Gastroesophageal sphincter (tissue), 4 donors: ENCODE measurements around the gene MYD88. TPM values are rescaled to one million over a fixed set of nuclear protein-coding genes. Genes with fewer than 3 reads are reported as not detected.

Experiments
- ATAC-seq: fragments of 150-250 bp; one replicate; pipeline ENCODE4 v1.9.1; 2016; ENCODE audit warnings: mild to moderate bottlenecking, moderate library complexity
- H3K27ac ChIP-seq, 4 donors: fragments of 200-600 bp; sonication (generic) in 3 of 4; 1 replicate in 3 of 4; 2 replicates in 1 of 4; pipeline ENCODE4 v1.5.1; 2016 to 2019
- H3K27me3 ChIP-seq: fragments of 200-600 bp; sonication (generic); one replicate; pipeline ENCODE4 v1.5.1; 2019
- H3K36me3 ChIP-seq, 2 donors: fragments of 200-600 bp; sonication (generic); one replicate each; pipeline ENCODE4 v1.5.1; 2019; ENCODE audit warnings: control low read depth in 1 of 2
- H3K4me1 ChIP-seq, 3 donors: fragments of 200-600 bp; sonication (generic); 1 replicate in 2 of 3; 2 replicates in 1 of 3; pipeline ENCODE4 v1.5.1; 2016 to 2019; ENCODE audit warnings: control low read depth in 2 of 3
- H3K4me3 ChIP-seq, 2 donors: fragments of 200-600 bp; sonication (generic); one replicate each; pipeline ENCODE4 v1.5.1; 2019; ENCODE audit warnings: mild to moderate bottlenecking in 1 of 2, moderate library complexity in 1 of 2
- H3K9me3 ChIP-seq, 3 donors: fragments of 200-600 bp; sonication (generic); one replicate each; pipeline ENCODE4 v1.5.1; 2017 to 2019; ENCODE audit warnings: control low read depth in 2 of 3
- CTCF ChIP-seq, 4 experiments: fragments of 200-600 bp in 2 of 4; fragments of 450-650 bp in 2 of 4; sonication (generic) in 1 of 4; IDR thresholded peaks; one replicate each; pipeline ENCODE4 v1.5.1; 2017 to 2019; ENCODE audit warnings: antibody characterized with exemption in 4 of 4, mild to moderate bottlenecking in 2 of 4, moderate library complexity in 2 of 4
- EP300 ChIP-seq: sonication (generic); formaldehyde crosslinking; IDR thresholded peaks from one replicate; pipeline ENCODE4 v1.6.1; 2017; ENCODE audit warnings: antibody characterized with exemption, mild to moderate bottlenecking
- POLR2A ChIP-seq, 2 donors: fragments of 450-650 bp; IDR thresholded peaks; one replicate each; pipeline ENCODE4 v1.6.1; 2017; ENCODE audit warnings: antibody characterized with exemption in 2 of 2, mild to moderate bottlenecking in 2 of 2, moderate library complexity in 1 of 2
- POLR2AphosphoS5 ChIP-seq: sonication (generic); formaldehyde crosslinking; IDR thresholded peaks from one replicate; pipeline ENCODE4 v1.6.1; 2017; ENCODE audit warnings: antibody characterized with exemption
- WGBS, 2 donors: methylation state at CpG; one replicate each; pipeline ENCODE4 v1.1.5; 2018; ENCODE audit warnings: low coverage in 1 of 2; 5-methylcytosine and 5-hydroxymethylcytosine counted together
- total RNA-seq, 4 donors: library from RNA; depleted of rRNA; stranded (reverse); fragments of >200 nt; gene quantifications; one replicate each; pipeline ENCODE4 v1.1.0, GENCODE V29; 2016

Gene MYD88
- total RNA-seq, 4 donors from 2014 or later, result 18.5 to 36.8 (median 29.6) TPM

DNA sequence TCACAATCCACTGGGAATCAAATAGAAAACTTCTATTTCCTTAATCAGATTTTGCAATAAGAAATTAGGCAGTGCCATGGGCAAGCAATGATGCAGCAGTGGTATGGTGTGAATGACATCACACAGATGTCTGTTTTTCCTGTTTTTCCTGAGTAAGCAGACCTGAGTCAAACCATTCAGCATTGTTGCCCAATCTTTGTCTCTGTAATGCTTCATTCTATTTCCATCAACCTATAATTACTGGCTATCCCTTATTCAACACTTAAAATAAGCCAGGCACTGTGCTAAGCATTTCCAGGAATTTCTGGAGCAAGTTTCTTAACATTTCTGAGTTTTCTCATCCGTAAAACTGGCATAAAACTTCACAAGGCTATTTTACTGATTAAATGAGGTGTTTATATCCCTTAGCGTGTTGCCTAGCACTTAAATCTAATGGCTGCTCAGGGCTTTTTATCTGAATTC, 15.6 kb downstream of the MYD88 start:
- 31 to 90% methylated on average over 2 of the region's 2 CpGs for WGBS, 2 donors
- ATAC-seq, result peak; percentile 62
- H3K27ac ChIP-seq, result no peak overlapping the region

DNA sequence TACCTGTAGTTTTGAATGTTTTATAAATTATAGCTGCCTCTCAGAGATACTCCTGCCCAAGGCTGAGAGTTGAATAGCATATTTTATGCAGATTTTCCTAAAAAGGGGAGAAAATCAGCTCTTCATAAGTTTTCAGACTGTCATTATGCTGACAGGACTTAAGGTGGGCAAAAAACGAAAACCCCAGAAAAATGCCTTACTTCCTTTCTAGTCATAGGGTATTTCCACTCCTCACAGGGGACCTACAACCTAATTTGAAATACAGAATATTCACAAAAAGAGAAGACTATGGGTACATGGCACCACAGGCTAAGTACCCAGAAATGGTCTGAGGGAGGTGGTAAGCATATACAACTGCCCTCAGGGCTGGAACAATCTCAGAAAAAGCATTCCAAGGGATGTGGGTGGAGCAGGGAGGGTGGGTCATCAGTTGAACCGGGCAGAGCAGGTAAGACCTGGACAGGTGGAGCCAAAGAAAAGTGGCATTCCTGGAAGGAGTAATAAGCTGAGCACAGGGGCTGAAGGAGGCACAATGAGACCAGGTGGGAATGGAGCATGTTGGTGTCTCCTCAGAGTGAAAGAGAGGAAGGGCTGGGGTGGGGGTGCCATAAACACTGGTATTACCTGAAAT, 16.3 kb downstream of the MYD88 start:
- 53 to 73% methylated on average over 2 of the region's 2 CpGs for WGBS, 2 donors
- Histone ChIP-seq H3K36me3 (no peaks in the 10 kb centered on the region), H3K4me3 (no peak overlapping the region), H3K9me3 (no peaks in the 10 kb centered on the region), H3K27me3 (no peaks in the 10 kb centered on the region), H3K27ac (no peak overlapping the region), H3K4me1 (no peaks in the 10 kb centered on the region)
- no peak for ATAC-seq
- no peak for TF ChIP-seq CTCF (IDR thresholded peaks at IDR 0.05)
- TF ChIP-seq POLR2A (IDR thresholded peaks at IDR 0.05), result no peak
- no peak for TF ChIP-seq EP300
- no peak for TF ChIP-seq POLR2AphosphoS5

More for the DNA sequence above, 15.6 kb downstream of the MYD88 start:
- H3K4me1 ChIP-seq, result no peaks in the 10 kb centered on the region
- H3K4me3 ChIP-seq, result no peak overlapping the region
- peak; percentile 50 for TF ChIP-seq POLR2AphosphoS5
- no peak for TF ChIP-seq POLR2A (IDR thresholded peaks at IDR 0.05)
- no peaks in the 10 kb centered on the region for H3K27me3 ChIP-seq
- no peaks in the 10 kb centered on the region for H3K9me3 ChIP-seq
- no peaks in the 10 kb centered on the region for H3K36me3 ChIP-seq

- Histone ChIP-seq H3K36me3 (no peaks in the 10 kb centered on the region), H3K27me3 (no peaks in the 10 kb centered on the region), H3K27ac (no peak overlapping the region), H3K4me3 (no peak overlapping the region), H3K9me3 (no peaks in the 10 kb centered on the region), H3K4me1 (no peaks in the 10 kb centered on the region)
- WGBS, 2 donors, result 79 to 90% methylated on average over 1 to 2 of the region's 2 CpGs
- no peak for ATAC-seq
- TF ChIP-seq CTCF (IDR thresholded peaks at IDR 0.05), result no peak
Observed at GRCh38 chr3:38155825-38156224, 17.4 kb downstream of the MYD88 start.

DNA sequence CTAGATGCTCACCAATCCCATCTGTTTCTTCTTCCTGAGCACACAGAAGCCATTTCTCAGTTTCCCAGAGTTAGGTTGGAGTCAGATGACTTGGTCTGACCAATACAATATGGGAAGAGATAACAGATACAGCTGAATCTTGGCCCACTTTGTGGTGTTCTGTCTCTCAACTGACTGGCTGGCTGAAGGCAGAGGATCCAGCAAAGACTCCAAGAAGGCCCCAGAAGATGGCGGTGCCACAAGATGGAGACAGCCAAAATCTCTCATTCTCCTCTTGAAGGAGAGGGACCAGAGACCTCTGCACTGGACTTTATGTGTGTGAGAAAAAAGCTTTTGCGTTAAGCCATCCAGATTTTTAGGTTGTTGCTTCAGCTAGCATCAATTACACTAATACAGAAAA, 18.7 kb downstream of the MYD88 start:
- TF ChIP-seq POLR2AphosphoS5 (no peak), CTCF (IDR thresholded peaks at IDR 0.05) (no peak), POLR2A (IDR thresholded peaks at IDR 0.05) (no peak), EP300 (no peak)
- no peak for ATAC-seq
- 80 to 90% methylated on average over 1 to 2 of the region's 2 CpGs for WGBS, 2 donors
- H3K4me3 ChIP-seq, result no peak overlapping the region
- no peaks in the 10 kb centered on the region for H3K27me3 ChIP-seq
- no peaks in the 10 kb centered on the region for H3K9me3 ChIP-seq
- no peaks in the 10 kb centered on the region for H3K36me3 ChIP-seq
- H3K4me1 ChIP-seq, result no peaks in the 10 kb centered on the region
- H3K27ac ChIP-seq, result no peak overlapping the region

GRCh38 chr3:38157595-38157994, 19.1 kb downstream of the MYD88 start:
- no peak for ATAC-seq
- Histone ChIP-seq H3K36me3 (no peaks in the 10 kb centered on the region), H3K4me1 (no peaks in the 10 kb centered on the region), H3K4me3 (no peak overlapping the region), H3K27me3 (no peaks in the 10 kb centered on the region), H3K27ac (no peak overlapping the region), H3K9me3 (no peaks in the 10 kb centered on the region)
- 63 to 78% methylated on average over 3 of the region's 3 CpGs for WGBS, 2 donors
- TF ChIP-seq CTCF (IDR thresholded peaks at IDR 0.05) (no peak), POLR2A (IDR thresholded peaks at IDR 0.05) (no peak), POLR2AphosphoS5 (no peak), EP300 (no peak)
